Measurements from ENCODE around the gene COMMD1. TPM values are rescaled to one million over a fixed set of nuclear protein-coding genes. Genes with fewer than 3 reads are reported as not detected.

COMMD1 gene
- total and polyA plus RNA-seq, 2 experiments from 2014 or later = 54.9 to 83.7 TPM

DNA sequence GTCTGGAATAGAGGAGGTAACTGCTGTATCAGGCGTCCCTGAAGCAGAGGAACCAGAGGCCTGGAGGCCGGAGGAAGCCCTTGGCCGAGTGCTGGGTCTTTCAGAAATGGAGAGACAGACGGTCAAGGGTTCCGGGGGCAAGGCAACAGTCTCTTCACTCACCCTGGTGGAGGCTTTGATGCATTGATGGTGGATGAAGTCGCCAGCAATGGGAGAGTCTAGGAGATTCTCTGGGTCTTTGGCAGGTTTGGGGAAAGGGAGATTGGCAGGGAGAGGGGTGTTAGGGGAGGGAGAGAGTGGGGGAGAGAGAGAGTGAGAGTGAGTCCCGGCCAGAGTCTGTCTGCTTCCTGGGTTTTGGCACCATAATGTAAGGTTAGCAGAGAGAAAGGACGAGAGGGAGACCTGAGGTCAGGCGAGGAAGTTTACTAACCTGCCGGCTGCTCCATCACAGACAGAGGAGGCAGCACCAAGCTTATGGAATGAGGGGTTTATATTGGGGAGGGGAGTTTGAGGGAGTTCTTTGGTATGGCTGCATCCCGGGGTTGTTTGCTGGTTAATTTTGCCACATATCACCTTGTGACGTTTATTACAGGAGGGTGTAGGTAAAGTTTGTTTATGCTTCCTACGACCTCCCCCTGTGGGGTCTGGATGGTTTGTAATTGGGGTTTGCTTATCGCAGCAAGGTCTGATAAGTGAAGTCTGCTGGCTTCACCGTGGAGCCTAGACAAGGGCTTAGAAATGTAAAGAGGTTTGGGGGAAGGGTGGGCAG, 19.6 kb downstream of the COMMD1 start:
- Mint-ChIP-seq H3K36me3 (ENCODE audit: low read depth) (peaks cover 17% of the 10 kb centered on the region), H3K27ac (peak overlapping the region; percentile 61; the same call in 1 of the 2 replicates), H3K4me3 (no peak overlapping the region), H3K4me1 (peaks cover 27% of the 10 kb centered on the region), H3K9me3 (peaks cover 14% of the 10 kb centered on the region; the same call in 2 of the 3 replicates), H3K27me3 (ENCODE audit: insufficient read depth, low read depth, poor library complexity) (peaks cover 13% of the 10 kb centered on the region)
- Histone ChIP-seq H3K4me3 (no peak overlapping the region), H3K4me1 (ENCODE audit: insufficient read depth) (peaks cover 11% of the 10 kb centered on the region; the same call in 1 of the 2 replicates), H4K20me1 (replicated peaks; ENCODE audit: insufficient read depth) (no peaks in the 10 kb centered on the region), H3K4me2 (no peak overlapping the region), H3K27ac (ENCODE audit: low read depth) (no peak overlapping the region), H3K79me2 (replicated peaks; ENCODE audit: insufficient read depth) (no peaks in the 10 kb centered on the region), H3F3A (replicated peaks; ENCODE audit: low read depth) (no peaks in the 10 kb centered on the region), H3K36me3 (ENCODE audit: insufficient read depth) (no peaks in the 10 kb centered on the region), H3K27me3 (ENCODE audit: insufficient read depth) (no peaks in the 10 kb centered on the region), H2AFZ (no peak overlapping the region), H3K9me2 (ENCODE audit: insufficient read depth) (peaks cover 3% of the 10 kb centered on the region; the same call in 1 of the 2 replicates)
- peak; percentile 41 for DNase-seq (ENCODE audit: low spot score)
- ATAC-seq = peak; percentile 55
- TF ChIP-seq, protein P1, sequence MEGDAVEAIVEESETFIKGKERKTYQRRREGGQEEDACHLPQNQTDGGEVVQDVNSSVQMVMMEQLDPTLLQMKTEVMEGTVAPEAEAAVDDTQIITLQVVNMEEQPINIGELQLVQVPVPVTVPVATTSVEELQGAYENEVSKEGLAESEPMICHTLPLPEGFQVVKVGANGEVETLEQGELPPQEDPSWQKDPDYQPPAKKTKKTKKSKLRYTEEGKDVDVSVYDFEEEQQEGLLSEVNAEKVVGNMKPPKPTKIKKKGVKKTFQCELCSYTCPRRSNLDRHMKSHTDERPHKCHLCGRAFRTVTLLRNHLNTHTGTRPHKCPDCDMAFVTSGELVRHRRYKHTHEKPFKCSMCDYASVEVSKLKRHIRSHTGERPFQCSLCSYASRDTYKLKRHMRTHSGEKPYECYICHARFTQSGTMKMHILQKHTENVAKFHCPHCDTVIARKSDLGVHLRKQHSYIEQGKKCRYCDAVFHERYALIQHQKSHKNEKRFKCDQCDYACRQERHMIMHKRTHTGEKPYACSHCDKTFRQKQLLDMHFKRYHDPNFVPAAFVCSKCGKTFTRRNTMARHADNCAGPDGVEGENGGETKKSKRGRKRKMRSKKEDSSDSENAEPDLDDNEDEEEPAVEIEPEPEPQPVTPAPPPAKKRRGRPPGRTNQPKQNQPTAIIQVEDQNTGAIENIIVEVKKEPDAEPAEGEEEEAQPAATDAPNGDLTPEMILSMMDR (conservative IDR thresholded peaks at IDR 0.05; ENCODE audit: low read depth in 2 of 2) = peak in 1 of 2 experiments; percentile 32; a peak in 1 of 4 replicates
- TF ChIP-seq, protein P2, sequence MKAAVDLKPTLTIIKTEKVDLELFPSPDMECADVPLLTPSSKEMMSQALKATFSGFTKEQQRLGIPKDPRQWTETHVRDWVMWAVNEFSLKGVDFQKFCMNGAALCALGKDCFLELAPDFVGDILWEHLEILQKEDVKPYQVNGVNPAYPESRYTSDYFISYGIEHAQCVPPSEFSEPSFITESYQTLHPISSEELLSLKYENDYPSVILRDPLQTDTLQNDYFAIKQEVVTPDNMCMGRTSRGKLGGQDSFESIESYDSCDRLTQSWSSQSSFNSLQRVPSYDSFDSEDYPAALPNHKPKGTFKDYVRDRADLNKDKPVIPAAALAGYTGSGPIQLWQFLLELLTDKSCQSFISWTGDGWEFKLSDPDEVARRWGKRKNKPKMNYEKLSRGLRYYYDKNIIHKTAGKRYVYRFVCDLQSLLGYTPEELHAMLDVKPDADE (IDR thresholded peaks at IDR 0.05) = no peak

DNA sequence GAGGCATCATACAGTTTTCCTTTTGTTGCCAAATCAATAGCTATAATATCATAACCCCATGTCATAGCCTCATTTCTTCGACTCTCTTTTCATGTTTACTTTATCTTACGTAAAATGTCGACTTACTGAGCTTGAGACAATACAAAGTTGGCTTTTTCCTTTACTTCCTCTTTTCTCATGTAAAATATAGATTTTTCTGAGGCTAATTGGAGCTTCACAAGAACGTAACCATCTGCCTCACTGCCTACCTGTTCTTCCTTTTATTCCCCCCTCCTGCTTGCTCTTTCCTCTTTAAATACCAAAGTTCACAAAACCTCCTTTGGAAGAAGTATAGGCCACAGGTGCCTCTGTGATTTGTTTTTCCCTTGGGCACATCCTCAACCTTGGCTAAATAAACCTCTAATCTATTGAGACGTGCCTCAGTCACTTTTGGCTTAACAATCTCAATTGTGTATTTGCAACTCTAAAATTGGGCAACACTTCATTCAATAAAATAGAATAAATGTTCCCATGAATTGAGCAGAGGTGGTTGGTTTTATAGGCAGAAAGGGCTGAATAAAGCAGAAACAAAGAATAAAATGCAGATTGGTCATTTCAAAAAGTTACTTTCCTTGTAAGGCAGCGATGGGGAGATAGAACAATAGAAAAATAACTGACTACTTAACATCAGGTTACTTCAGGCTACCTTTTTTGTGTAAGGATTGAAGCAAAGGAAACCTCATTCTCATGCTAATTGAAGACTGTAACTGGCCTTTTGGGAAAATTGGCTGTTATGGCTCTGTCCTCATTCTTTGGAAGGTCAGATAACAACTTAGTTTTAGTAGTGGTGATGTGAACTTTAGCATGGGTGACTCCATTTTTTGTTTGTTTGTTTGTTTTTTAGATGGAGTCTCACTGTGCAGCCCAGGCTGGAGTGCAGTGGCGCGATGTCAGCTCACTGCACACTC, 21.3 kb downstream of the COMMD1 start:
- Mint-ChIP-seq H3K4me1 (peaks cover 27% of the 10 kb centered on the region), H3K9me3 (peaks cover 14% of the 10 kb centered on the region; the same call in 2 of the 3 replicates), H3K36me3 (ENCODE audit: low read depth) (peaks cover 17% of the 10 kb centered on the region), H3K27me3 (ENCODE audit: insufficient read depth, low read depth, poor library complexity) (peaks cover 9% of the 10 kb centered on the region), H3K4me3 (no peak overlapping the region), H3K27ac (peak overlapping the region; percentile 8; the same call in 1 of the 2 replicates)
- TF ChIP-seq NANOG (IDR thresholded peaks at IDR 0.05; ENCODE audit: borderline replicate concordance) = peak; percentile 44; the same call in 1 of the 2 replicates
- TF ChIP-seq, protein P2 (IDR thresholded peaks at IDR 0.05) = no peak
- Histone ChIP-seq H3K27me3 (ENCODE audit: insufficient read depth) (no peaks in the 10 kb centered on the region), H3K4me1 (ENCODE audit: insufficient read depth) (peaks cover 11% of the 10 kb centered on the region; the same call in 1 of the 2 replicates), H3K9me2 (ENCODE audit: insufficient read depth) (peaks cover 3% of the 10 kb centered on the region; the same call in 1 of the 2 replicates), H3K4me2 (no peak overlapping the region), H3K79me2 (replicated peaks; ENCODE audit: insufficient read depth) (no peaks in the 10 kb centered on the region), H4K20me1 (replicated peaks; ENCODE audit: insufficient read depth) (no peaks in the 10 kb centered on the region), H2AFZ (no peak overlapping the region), H3K27ac (ENCODE audit: low read depth) (peak overlapping the region; percentile 82), H3K36me3 (ENCODE audit: insufficient read depth) (no peaks in the 10 kb centered on the region), H3K4me3 (no peak overlapping the region), H3F3A (replicated peaks; ENCODE audit: low read depth) (no peaks in the 10 kb centered on the region)
- peak; percentile 55 for ATAC-seq
- peak; percentile 61 for DNase-seq (ENCODE audit: low spot score)

Data from GM23338 (cell line).